WTC11 (cell line): ENCODE measurements around the gene TMEM181. TPM values are rescaled to one million over a fixed set of nuclear protein-coding genes. Genes with fewer than 3 reads are reported as not detected.
"Not testable (repeated sequence)": the region's sequence is repeated elsewhere in the genome, so short reads cannot be mapped to it uniquely, and the experiment has no call there.

Experiments
- ATAC-seq: fragments of 200-7000 bp; cut with Tn5 transposase; 2 replicates; pipeline ENCODE4 v1.10.0; 2021; ENCODE audit warnings: mild to moderate bottlenecking, moderate library complexity
- CTCF ChIA-PET: fragments of 300-600 bp; sonication (Branson Sonifier 250); formaldehyde crosslinking; loops from one replicate; lab custom pipeline; 2021; ENCODE audit warnings: antibody characterized with exemption; lab: Charles Lee
- POLR2A ChIA-PET: fragments of 350-600 bp; sonication (Branson Sonifier 250); formaldehyde crosslinking; loops from one replicate; lab custom pipeline; 2021; ENCODE audit warnings: antibody characterized with exemption; lab: Charles Lee
- DNase-seq: peaks from one replicate; pipeline ENCODE4 v3.0.0; 2021; ENCODE audit warnings: low spot score
- H3K27ac Mint-ChIP-seq: 2 replicates; pipeline ENCODE4 v1.8.0; 2021; ENCODE audit warnings: mixed read lengths
- H3K27me3 Mint-ChIP-seq: 2 replicates; pipeline ENCODE4 v1.8.0; 2021; ENCODE audit warnings: low read depth, mild to moderate bottlenecking, moderate library complexity, mixed read lengths
- H3K36me3 Mint-ChIP-seq: 2 replicates; pipeline ENCODE4 v1.8.0; 2021; ENCODE audit warnings: mixed read lengths
- H3K4me1 Mint-ChIP-seq: 2 replicates; pipeline ENCODE4 v1.8.0; 2022; ENCODE audit warnings: mixed read lengths
- H3K4me3 Mint-ChIP-seq: 2 replicates; pipeline ENCODE4 v1.8.0; 2021; ENCODE audit warnings: mild to moderate bottlenecking, moderate library complexity, mixed read lengths
- H3K9me3 Mint-ChIP-seq: 2 replicates; pipeline ENCODE4 v1.8.0; 2021; ENCODE audit warnings: mixed read lengths
- AR ChIP-seq: fragments of 250-450 bp; sonication (Bioruptor Pico); IDR thresholded peaks from 2 replicates; pipeline ENCODE4 v1.9.0; 2021; ENCODE audit warnings: mild to moderate bottlenecking
- E2F4 ChIP-seq: sonication (generic); formaldehyde crosslinking; IDR thresholded peaks from 2 replicates; pipeline ENCODE4 v1.8.1; 2022; ENCODE audit warnings: low read depth, mild to moderate bottlenecking, moderate library complexity, missing genetic modification reagents, borderline replicate concordance
- ESRRA ChIP-seq: sonication (generic); formaldehyde crosslinking; IDR thresholded peaks from 2 replicates; pipeline ENCODE4 v1.8.1; 2022; ENCODE audit warnings: mild to moderate bottlenecking, missing genetic modification reagents, borderline replicate concordance
- GABPB1 ChIP-seq: sonication (generic); formaldehyde crosslinking; IDR thresholded peaks from 2 replicates; pipeline ENCODE4 v1.8.1; 2023; ENCODE audit warnings: mild to moderate bottlenecking, missing genetic modification reagents
- GTF2I ChIP-seq: fragments of 250-450 bp; sonication (Bioruptor Pico); conservative IDR thresholded peaks from 2 replicates; pipeline ENCODE4 v1.4.0; 2021; ENCODE audit warnings: mild to moderate bottlenecking
- HMGA2 ChIP-seq: fragments of 250-450 bp; sonication (Bioruptor Pico); IDR thresholded peaks from 2 replicates; pipeline ENCODE4 v1.4.0; 2021; ENCODE audit warnings: mild to moderate bottlenecking, moderate library complexity
- MYBL2 ChIP-seq: sonication (generic); formaldehyde crosslinking; IDR thresholded peaks from 2 replicates; pipeline ENCODE4 v1.8.1; 2023; ENCODE audit warnings: mild to moderate bottlenecking, moderate library complexity, missing genetic modification reagents
- NFYB ChIP-seq: sonication (generic); formaldehyde crosslinking; conservative IDR thresholded peaks from 2 replicates; pipeline ENCODE4 v1.8.0; 2022; ENCODE audit warnings: low read depth, missing genetic modification reagents
- NR3C1 ChIP-seq: sonication (generic); formaldehyde crosslinking; conservative IDR thresholded peaks from 2 replicates; pipeline ENCODE4 v1.8.1; 2023; ENCODE audit warnings: low read depth, mild to moderate bottlenecking, missing genetic modification reagents
- OVOL2 ChIP-seq: fragments of 250-450 bp; sonication (Bioruptor Pico); IDR thresholded peaks from 2 replicates; pipeline ENCODE4 v1.9.0; 2021; ENCODE audit warnings: mild to moderate bottlenecking, borderline replicate concordance
- TEAD4 ChIP-seq: sonication (generic); formaldehyde crosslinking; IDR thresholded peaks from 2 replicates; pipeline ENCODE4 v1.8.0; 2022; ENCODE audit warnings: mild to moderate bottlenecking, missing genetic modification reagents
- TP53 ChIP-seq: sonication (generic); formaldehyde crosslinking; IDR thresholded peaks from 2 replicates; pipeline ENCODE4 v1.8.1; 2023; ENCODE audit warnings: mild to moderate bottlenecking, missing genetic modification reagents
- total RNA-seq: library from RNA; stranded (reverse); gene quantifications from 3 replicates; pipeline ENCODE4 v1.2.3, GENCODE V29; 2021
- TF ChIP-seq, protein P1 (sequence below): fragments of 250-450 bp; sonication (Bioruptor Pico); IDR thresholded peaks from 2 replicates; pipeline ENCODE4 v1.8.0; 2021; ENCODE audit warnings: mild to moderate bottlenecking
- TF ChIP-seq, protein P2 (sequence below): fragments of 250-450 bp; sonication (Bioruptor Pico); IDR thresholded peaks from 2 replicates; pipeline ENCODE4 v1.9.0; 2021; ENCODE audit warnings: moderate library complexity, mild to moderate bottlenecking, inconsistent platforms, borderline replicate concordance
- TF ChIP-seq, protein P3 (sequence below): fragments of 250-450 bp; sonication (Bioruptor Pico); conservative IDR thresholded peaks from 2 replicates; pipeline ENCODE4 v1.9.0; 2021; ENCODE audit warnings: mild to moderate bottlenecking

TMEM181 gene
- total RNA-seq, 1 experiment from 2014 or later: 18.8 TPM

- Mint-ChIP-seq H3K27me3 (no peaks in the 10 kb centered on the region), H3K4me3 (no peak overlapping the region), H3K4me1 (peaks cover 8% of the 10 kb centered on the region), H3K36me3 (no peaks in the 10 kb centered on the region), H3K27ac (no peak overlapping the region), H3K9me3 (no peaks in the 10 kb centered on the region)
- ATAC-seq (no peak), DNase-seq (no peak)
- ChIA-PET CTCF (interaction anchor here (0.9 kb wide), 1 partner anchor 341 kb away, joined by 3 read pairs; no protein-coding TSS in a partner anchor), POLR2A (no interaction called here)
- TF ChIP-seq GTF2I (CRISPR knock-in tag) (no peak), MYBL2 (no peak), GABPB1 (peak; percentile 38)
Observed at GRCh38 chr6:158554611-158555361, 5.1 kb upstream of the TMEM181 start.

DNA sequence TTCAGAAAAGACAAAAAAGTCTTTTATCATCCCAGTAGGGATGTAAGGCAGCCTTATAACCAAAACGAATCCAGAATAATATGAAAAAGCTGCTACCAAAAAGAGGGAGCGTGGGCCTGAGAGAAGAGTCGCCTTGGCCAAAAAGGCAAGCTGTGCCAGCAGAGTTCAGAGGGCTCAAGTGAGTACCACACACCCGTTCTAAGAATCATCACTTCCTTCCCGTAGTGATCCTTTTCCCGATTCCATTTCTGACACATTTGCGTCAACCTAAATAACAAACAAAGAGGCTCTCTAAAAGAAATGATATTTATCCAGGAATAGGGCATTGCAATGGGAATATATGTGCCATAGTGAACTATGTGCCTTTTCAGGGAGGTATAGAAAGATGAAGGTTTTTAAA, 3.8 kb upstream of the TMEM181 start:
- TF ChIP-seq OVOL2 (CRISPR knock-in tag): no peak
- ATAC-seq (no peak), DNase-seq (no peak)
- Mint-ChIP-seq H3K27ac (no peak overlapping the region), H3K27me3 (no peaks in the 10 kb centered on the region), H3K36me3 (no peaks in the 10 kb centered on the region), H3K4me1 (peaks cover 12% of the 10 kb centered on the region), H3K4me3 (no peak overlapping the region), H3K9me3 (no peaks in the 10 kb centered on the region)
- ChIA-PET POLR2A (interaction anchor here (0.6 kb wide), 1 partner anchor 63 kb away, joined by 3 read pairs; no protein-coding TSS in a partner anchor), CTCF (no interaction called here)

GRCh38 chr6:158557110-158557509, 2.8 kb upstream of the TMEM181 start:
- CTCF ChIA-PET, DNase-seq, H3K9me3 Mint-ChIP-seq, H3K4me3 Mint-ChIP-seq, H3K27ac Mint-ChIP-seq, H3K36me3 Mint-ChIP-seq, H3K27me3 Mint-ChIP-seq, POLR2A ChIA-PET, ATAC-seq: not testable (repeated sequence)
- peaks cover 22% of the 10 kb centered on the region for H3K4me1 Mint-ChIP-seq

DNA sequence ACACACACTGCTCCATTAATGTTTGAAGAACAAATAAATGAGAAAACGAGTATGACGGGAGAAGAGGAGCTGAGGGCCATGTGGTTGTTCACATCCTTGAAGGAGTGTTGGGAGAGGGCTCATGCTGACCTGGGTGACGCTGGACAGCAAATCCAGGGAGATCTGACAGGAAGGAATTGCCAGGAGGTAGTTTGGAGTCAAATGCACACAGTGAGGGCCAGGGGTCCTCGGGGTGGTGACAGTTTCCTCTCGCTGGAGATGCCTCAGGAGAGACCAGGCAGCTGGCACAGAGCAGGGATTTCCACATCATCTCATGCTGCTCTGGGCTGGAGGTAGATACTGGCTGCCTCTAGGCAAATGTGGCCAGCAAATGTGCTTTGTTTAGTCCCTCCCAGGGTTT, 2.0 kb upstream of the TMEM181 start:
- TF ChIP-seq, protein P1, sequence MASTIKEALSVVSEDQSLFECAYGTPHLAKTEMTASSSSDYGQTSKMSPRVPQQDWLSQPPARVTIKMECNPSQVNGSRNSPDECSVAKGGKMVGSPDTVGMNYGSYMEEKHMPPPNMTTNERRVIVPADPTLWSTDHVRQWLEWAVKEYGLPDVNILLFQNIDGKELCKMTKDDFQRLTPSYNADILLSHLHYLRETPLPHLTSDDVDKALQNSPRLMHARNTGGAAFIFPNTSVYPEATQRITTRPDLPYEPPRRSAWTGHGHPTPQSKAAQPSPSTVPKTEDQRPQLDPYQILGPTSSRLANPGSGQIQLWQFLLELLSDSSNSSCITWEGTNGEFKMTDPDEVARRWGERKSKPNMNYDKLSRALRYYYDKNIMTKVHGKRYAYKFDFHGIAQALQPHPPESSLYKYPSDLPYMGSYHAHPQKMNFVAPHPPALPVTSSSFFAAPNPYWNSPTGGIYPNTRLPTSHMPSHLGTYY (CRISPR knock-in tag): no peak
- TF ChIP-seq NFYB (CRISPR knock-in tag) (no peak), E2F4 (CRISPR knock-in tag) (no peak), TP53 (CRISPR knock-in tag) (no peak), NR3C1 (CRISPR knock-in tag) (no peak), HMGA2 (no peak), TEAD4 (CRISPR knock-in tag) (no peak), AR (CRISPR knock-in tag) (no peak), ESRRA (CRISPR knock-in tag) (no peak)
- TF ChIP-seq, protein P2, sequence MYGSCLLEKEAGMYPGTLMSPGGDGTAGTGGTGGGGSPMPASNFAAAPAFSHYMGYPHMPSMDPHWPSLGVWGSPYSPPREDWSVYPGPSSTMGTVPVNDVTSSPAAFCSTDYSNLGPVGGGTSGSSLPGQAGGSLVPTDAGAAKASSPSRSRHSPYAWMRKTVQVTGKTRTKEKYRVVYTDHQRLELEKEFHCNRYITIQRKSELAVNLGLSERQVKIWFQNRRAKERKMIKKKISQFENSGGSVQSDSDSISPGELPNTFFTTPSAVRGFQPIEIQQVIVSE (CRISPR knock-in tag): no peak
- TF ChIP-seq, protein P3, sequence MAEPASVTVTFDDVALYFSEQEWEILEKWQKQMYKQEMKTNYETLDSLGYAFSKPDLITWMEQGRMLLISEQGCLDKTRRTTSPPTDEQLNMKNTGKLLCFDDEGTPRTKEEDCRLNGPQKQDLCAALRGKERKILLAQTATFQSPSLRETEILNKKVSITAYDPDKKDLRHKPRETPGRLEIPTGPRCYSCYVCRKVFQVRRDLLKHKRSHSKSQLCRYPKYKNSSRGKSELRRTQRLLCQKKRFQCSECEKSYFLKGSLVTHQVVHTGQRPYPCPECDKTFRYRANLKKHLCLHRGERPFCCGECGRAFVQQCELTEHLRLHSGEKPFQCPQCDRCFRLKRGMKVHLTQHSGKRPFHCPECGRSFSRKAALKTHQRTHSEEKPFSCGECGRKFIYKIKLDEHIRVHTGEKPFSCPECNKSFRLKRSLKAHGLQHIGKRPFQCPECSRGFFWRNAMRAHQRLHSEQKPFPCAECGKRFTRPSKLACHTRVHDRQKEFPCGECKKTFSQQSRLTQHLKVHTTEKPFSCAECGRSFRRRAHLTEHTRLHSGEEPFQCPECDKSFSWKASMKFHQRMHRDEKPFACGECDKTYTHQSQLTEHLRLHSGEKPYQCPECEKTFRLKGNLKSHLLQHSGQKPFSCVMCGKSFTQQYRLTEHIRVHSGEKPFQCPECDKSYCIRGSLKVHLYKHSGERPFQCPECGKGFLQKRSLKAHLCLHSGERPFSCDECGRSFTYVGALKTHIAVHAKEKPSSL (CRISPR knock-in tag): no peak
- TF ChIP-seq, all 79 proteins: peak for 0
- ChIA-PET POLR2A (no interaction called here), CTCF (interaction anchor here (4.5 kb wide), 1 partner anchor 39 kb away, joined by 16 read pairs; no protein-coding TSS in a partner anchor)
- Mint-ChIP-seq H3K36me3 (no peaks in the 10 kb centered on the region), H3K4me3 (no peak overlapping the region), H3K4me1 (peaks cover 25% of the 10 kb centered on the region), H3K27ac (peak overlapping the region; percentile 16; the same call in 1 of the 2 replicates), H3K9me3 (no peaks in the 10 kb centered on the region), H3K27me3 (no peaks in the 10 kb centered on the region)
- ATAC-seq (no peak), DNase-seq (no peak)
